ENCODE measurements around the gene HIGD1A.

Gene HIGD1A

DNA sequence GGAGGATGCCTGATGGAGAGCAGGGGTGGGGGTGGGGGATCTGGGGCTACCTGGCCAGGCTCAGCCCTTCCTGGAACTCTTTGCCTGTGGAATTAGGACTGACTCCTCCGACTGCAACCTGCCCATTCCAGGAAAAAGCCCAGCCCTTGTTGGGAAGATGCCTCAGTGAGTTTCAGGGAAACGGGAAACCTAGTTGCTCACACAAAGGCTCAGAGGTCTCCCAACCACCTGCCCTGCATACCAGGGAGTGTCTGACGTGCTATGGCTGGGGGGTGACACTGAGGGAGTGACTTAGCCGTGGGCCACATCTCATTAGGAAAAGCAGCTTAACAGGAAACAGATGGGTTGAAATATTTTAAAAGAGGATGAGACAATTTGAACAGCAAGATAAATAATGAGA, 43.4 kb upstream of the HIGD1A start:
- H3K27ac ChIP-seq = no peak overlapping the region
- TF ChIP-seq, protein P1, sequence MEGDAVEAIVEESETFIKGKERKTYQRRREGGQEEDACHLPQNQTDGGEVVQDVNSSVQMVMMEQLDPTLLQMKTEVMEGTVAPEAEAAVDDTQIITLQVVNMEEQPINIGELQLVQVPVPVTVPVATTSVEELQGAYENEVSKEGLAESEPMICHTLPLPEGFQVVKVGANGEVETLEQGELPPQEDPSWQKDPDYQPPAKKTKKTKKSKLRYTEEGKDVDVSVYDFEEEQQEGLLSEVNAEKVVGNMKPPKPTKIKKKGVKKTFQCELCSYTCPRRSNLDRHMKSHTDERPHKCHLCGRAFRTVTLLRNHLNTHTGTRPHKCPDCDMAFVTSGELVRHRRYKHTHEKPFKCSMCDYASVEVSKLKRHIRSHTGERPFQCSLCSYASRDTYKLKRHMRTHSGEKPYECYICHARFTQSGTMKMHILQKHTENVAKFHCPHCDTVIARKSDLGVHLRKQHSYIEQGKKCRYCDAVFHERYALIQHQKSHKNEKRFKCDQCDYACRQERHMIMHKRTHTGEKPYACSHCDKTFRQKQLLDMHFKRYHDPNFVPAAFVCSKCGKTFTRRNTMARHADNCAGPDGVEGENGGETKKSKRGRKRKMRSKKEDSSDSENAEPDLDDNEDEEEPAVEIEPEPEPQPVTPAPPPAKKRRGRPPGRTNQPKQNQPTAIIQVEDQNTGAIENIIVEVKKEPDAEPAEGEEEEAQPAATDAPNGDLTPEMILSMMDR (conservative IDR thresholded peaks at IDR 0.05) = no peak
- TF ChIP-seq ZFX (IDR thresholded peaks at IDR 0.05) = no peak

DNA sequence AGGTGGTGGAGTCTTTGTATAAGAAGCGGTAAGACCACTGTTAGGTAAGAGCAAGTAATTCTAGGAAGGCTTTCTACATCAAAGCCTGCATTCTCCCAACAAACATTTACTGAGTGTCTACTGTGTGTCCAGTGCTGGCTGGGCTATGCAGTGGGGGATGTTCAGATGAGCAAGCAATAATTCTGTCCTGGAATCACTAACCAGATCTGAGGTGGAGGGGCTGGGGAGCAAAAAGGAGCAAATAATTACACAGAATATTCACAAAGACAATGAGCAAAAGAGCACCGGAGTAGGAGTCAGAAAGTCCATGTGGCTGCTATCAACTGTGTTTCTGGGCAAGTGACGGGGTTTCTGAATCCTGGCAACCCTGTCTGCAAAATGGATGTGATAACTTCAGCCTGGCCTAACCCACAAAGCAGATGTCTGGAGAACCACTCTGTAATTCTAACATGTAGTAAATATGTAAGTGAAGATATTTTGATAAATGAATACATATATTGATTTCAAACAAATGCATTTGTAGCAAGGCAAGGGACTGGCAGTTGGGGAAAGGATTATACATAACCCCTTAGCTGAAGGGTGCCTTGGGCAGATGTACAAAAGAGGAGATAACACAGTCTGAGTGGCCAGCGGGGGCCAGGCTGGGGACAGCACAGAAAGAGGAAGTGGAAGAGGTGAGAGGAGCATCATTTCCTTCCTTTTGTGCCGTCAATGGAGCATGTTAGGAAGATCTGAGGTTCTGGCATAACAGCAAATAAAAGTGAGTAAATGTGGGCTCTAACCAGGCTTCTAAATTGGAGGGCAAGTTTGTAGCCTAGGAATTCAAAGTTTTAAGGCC, 42.6 kb upstream of the HIGD1A start:
- no peak for TF ChIP-seq ZFX (IDR thresholded peaks at IDR 0.05)
- TF ChIP-seq, protein P1 (conservative IDR thresholded peaks at IDR 0.05) = no peak
- H3K27ac ChIP-seq = no peak overlapping the region

DNA sequence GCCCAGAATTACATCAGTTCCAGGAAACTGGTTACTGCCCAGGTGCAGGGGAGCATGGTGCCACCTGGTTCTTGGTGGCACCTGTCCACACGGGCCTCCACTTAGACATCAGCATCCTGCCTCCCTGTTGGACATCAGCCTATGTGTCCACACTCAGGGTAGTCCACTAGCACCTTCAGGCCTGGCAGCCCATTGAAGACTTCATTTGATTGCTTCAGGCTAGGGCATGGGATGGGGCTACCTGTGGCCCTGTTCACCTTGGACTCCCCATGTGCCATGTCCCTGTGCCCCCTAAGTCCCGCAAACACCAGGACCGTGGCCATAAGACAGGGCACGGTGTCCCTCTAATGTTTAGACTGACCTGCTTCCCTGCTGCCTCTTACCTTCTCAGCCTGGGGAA, 40.5 kb upstream of the HIGD1A start:
- TF ChIP-seq ZFX (IDR thresholded peaks at IDR 0.05) = no peak
- TF ChIP-seq, protein P1 (conservative IDR thresholded peaks at IDR 0.05) = no peak
- H3K27ac ChIP-seq = no peak overlapping the region

DNA sequence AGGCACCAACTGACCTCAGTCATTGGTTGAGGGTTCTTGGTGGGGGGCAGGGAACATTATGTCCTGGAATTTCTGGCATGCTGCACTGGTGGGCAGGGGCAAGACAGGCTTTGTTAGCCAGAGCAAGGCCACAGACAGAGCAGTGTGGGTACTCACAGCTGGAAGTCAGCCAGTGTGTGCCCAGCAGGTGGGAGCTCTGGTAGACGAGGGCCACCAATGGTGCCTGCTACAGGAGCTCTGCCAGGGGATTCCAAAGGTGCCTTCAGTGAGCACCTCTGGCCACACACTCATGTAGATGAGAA, 40.1 kb upstream of the HIGD1A start:
- no peak overlapping the region for H3K27ac ChIP-seq
- TF ChIP-seq ZFX (IDR thresholded peaks at IDR 0.05) = no peak
- TF ChIP-seq, protein P1 (conservative IDR thresholded peaks at IDR 0.05) = no peak

DNA sequence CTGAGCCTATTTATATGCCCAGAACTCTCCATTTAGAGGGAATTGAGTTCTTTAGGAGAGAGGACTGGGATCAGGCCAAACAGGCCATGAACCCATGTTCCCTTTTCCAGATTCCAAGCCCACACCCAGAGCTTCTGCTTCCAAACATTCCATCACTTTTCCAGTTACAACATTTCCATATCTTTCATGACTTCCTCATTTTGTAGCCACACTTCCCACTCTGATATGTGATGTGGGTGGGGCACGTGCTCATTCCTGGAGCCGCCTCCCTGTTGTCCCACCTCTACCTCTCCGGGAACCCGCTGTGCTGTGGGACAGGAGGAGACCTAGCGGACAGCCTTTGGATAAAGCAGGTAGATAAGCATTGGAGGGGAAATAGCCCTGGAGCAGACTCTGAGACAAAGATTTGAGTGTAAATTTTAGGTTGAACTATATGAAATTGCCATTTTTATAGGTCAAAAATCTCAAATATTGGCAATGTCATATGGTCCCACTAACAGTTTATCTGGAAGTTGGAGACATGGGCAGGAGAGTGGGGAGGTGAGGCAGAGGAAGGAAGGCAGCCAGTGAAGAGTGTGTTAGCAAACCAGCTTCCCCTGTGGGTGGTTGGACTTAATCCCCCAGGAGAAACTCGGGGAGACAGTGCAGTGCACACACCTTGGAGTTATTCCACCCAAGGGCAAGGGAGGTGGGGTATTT, 39.6 kb upstream of the HIGD1A start:
- no peak for TF ChIP-seq ZFX (IDR thresholded peaks at IDR 0.05)
- TF ChIP-seq, protein P1 (conservative IDR thresholded peaks at IDR 0.05) = no peak
- no peak overlapping the region for H3K27ac ChIP-seq

DNA sequence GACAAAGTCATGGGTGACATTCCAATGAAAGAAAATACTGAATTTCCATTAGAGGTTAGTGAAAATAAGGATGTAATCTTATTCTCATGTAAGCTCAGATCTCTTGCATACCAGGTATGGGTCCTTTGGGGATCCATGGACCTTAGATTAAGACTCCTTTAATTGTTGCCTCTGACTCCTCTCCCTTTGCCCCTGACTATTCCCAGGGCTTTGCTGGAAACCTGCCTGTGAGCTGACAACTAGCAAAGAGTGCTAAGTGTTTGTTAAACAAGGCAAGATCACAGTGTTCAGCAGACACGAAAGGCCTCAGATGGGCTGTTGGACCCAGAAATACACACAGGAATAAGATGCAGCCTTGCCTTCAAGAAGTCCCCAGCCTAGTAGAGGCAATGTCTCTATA, 37.0 kb upstream of the HIGD1A start:
- no peak overlapping the region for H3K27ac ChIP-seq
- no peak for TF ChIP-seq ZFX (IDR thresholded peaks at IDR 0.05)
- TF ChIP-seq, protein P1 (conservative IDR thresholded peaks at IDR 0.05) = no peak

DNA sequence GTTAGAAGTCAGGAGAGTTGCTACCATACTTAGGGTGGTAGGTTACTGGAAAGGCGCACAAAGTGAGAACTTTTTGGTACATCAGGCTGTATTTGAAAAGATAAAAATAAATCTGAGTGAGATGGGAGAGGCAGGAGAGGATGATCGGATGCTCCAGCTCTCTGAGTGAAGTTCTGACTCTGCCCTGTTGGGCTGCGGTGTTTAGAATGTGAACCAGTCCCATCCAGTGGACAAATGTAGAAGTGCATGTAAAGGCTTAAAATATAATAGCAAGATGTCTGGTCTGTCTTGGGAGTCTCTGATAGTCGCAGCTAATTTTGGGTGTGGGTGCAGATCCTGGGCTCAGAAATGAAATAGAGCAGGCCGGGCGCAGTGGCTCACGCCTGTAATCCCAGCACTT, 35.3 kb upstream of the HIGD1A start:
- TF ChIP-seq, protein P1 (conservative IDR thresholded peaks at IDR 0.05) = peak; percentile 80
- no peak for TF ChIP-seq ZFX (IDR thresholded peaks at IDR 0.05)
- no peak overlapping the region; the same call in 1 of the 2 replicates for H3K27ac ChIP-seq

Measured in C4-2B (cell line).